Trophoblast cell (in vitro differentiated cells and primary cell): Measurements from ENCODE around the gene TUBGCP2.

Experiments used
- DNase-seq, 2 donors: peaks; one replicate each; pipeline ENCODE4 v3.0.0-alpha.2; 2016
- H2AFZ ChIP-seq: 2 replicates; pipeline ENCODE4 v1.6.1; 2013; ENCODE audit warnings: low read length, moderate library complexity, mild to moderate bottlenecking; ENCODE audit not compliant: insufficient read depth, poor library complexity
- H2AK5ac ChIP-seq: 2 replicates; pipeline ENCODE4 v1.6.1; 2013; ENCODE audit warnings: mild to moderate bottlenecking, low read length
- H2BK120ac ChIP-seq: 2 replicates; pipeline ENCODE4 v1.6.1; 2013; ENCODE audit warnings: low read length, mild to moderate bottlenecking, moderate library complexity; ENCODE audit not compliant: insufficient read depth, poor library complexity
- H2BK12ac ChIP-seq: 2 replicates; pipeline ENCODE4 v1.6.1; 2013; ENCODE audit warnings: mild to moderate bottlenecking, low read length, moderate library complexity
- H2BK5ac ChIP-seq: 2 replicates; pipeline ENCODE4 v1.6.1; 2013; ENCODE audit warnings: low read length, low read depth, moderate library complexity, mild to moderate bottlenecking; ENCODE audit not compliant: poor library complexity
- H3K14ac ChIP-seq: 2 replicates; pipeline ENCODE4 v1.6.1; 2013; ENCODE audit warnings: mild to moderate bottlenecking, low read length
- H3K18ac ChIP-seq: 2 replicates; pipeline ENCODE4 v1.6.1; 2013; ENCODE audit warnings: mild to moderate bottlenecking, low read length
- H3K23ac ChIP-seq: 2 replicates; pipeline ENCODE4 v1.6.1; 2013; ENCODE audit warnings: low read length
- H3K27ac ChIP-seq: 2 replicates; pipeline ENCODE4 v1.5.1; 2013; ENCODE audit warnings: low read depth, mild to moderate bottlenecking, inconsistent platforms, low read length, moderate library complexity
- H3K27me3 ChIP-seq: 2 replicates; pipeline ENCODE4 v1.6.1; 2013; ENCODE audit warnings: inconsistent platforms, mild to moderate bottlenecking, low read length, moderate library complexity; ENCODE audit not compliant: insufficient read depth
- H3K36me3 ChIP-seq, 2 experiments: 1 replicate in 1 of 2; 2 replicates in 1 of 2; pipeline ENCODE4 v1.6.1; 2013; ENCODE audit warnings: low read length in 2 of 2, mild to moderate bottlenecking in 2 of 2, moderate library complexity in 1 of 2; ENCODE audit not compliant: insufficient read depth in 2 of 2, control insufficient read depth in 1 of 2
- H3K4ac ChIP-seq: 2 replicates; pipeline ENCODE4 v1.6.1; 2013; ENCODE audit warnings: low read depth, mild to moderate bottlenecking, low read length, moderate library complexity
- H3K4me1 ChIP-seq, 2 experiments: 1 replicate in 1 of 2; 2 replicates in 1 of 2; pipeline ENCODE4 v1.6.1; 2013; ENCODE audit warnings: low read length in 2 of 2, mild to moderate bottlenecking in 2 of 2, moderate library complexity in 1 of 2; ENCODE audit not compliant: insufficient read depth in 2 of 2, control insufficient read depth in 1 of 2
- H3K4me2 ChIP-seq: 2 replicates; pipeline ENCODE4 v1.6.1; 2013; ENCODE audit warnings: inconsistent platforms, mild to moderate bottlenecking, low read length, moderate library complexity
- H3K4me3 ChIP-seq: 2 replicates; pipeline ENCODE4 v1.5.1; 2013; ENCODE audit warnings: mild to moderate bottlenecking, low read depth, low read length, inconsistent platforms
- H3K79me1 ChIP-seq: one replicate; pipeline ENCODE4 v1.6.1; 2013; ENCODE audit warnings: low read length
- H3K79me2 ChIP-seq: 2 replicates; pipeline ENCODE4 v1.6.1; 2013; ENCODE audit warnings: low read length, mild to moderate bottlenecking; ENCODE audit not compliant: control insufficient read depth, insufficient read depth, poor library complexity
- H3K9ac ChIP-seq: 2 replicates; pipeline ENCODE4 v1.6.1; 2013; ENCODE audit warnings: mild to moderate bottlenecking, low read length
- H3K9me3 ChIP-seq: 2 replicates; pipeline ENCODE4 v1.6.1; 2013; ENCODE audit warnings: low read depth, mild to moderate bottlenecking, control low read depth, inconsistent platforms, low read length; ENCODE audit not compliant: insufficient read depth
- H4K12ac ChIP-seq: 2 replicates; pipeline ENCODE4 v1.6.1; 2013; ENCODE audit warnings: low read depth, mild to moderate bottlenecking, low read length, moderate library complexity
- H4K8ac ChIP-seq: 2 replicates; pipeline ENCODE4 v1.6.1; 2013; ENCODE audit warnings: low read depth, mild to moderate bottlenecking, low read length, moderate library complexity
- H4K91ac ChIP-seq: one replicate; pipeline ENCODE4 v1.6.1; 2013; ENCODE audit warnings: low read depth, mild to moderate bottlenecking, low read length, moderate library complexity
- WGBS: extraction: QIAGEN DNeasy Blood & Tissue Kit; methylation state at CpG from one replicate; pipeline ENCODE4 v1.1.7; 2013; ENCODE audit warnings: missing lambda C conversion rate; ENCODE audit not compliant: insufficient read length, insufficient coverage; ENCODE audit errors: extremely low coverage; 5-methylcytosine and 5-hydroxymethylcytosine counted together

The TUBGCP2 gene

DNA sequence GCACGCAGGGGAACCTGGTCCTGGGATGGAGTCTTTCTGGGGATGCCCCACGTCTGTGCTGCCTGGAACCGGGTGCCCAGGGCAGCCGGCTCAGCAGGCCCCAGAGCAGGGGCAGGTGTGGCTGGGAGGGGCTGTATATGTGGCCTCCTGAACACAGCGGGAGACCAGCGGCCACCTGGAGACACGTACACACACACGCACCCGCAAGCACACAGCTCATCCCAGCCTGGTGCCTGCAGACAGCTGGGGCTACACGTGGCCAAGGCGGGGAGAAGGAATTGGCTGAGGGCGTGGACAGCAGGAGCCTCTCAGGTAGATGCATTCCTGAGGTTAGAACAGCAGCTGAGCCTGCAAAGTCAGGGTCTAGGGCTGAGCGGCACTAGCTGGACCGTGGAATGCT is 46.0 kb downstream of the TUBGCP2 start:
- Histone ChIP-seq H3K9me3 (peaks cover 2% of the 10 kb centered on the region), H3K4me3 (no peak overlapping the region), H3K14ac (no peak overlapping the region), H3K18ac (no peak overlapping the region), H3K4me1 (peaks cover 4% of the 10 kb centered on the region in 2 experiments), H3K27ac (no peak overlapping the region), H2AK5ac (no peak overlapping the region), H3K9ac (no peak overlapping the region), H2BK5ac (no peak overlapping the region), H3K79me2 (peaks cover 2% of the 10 kb centered on the region), H3K36me3 (peaks cover 0 to 5% of the 10 kb centered on the region in 2 experiments), H3K23ac (no peak overlapping the region), H2AFZ (no peak overlapping the region), H3K79me1 (peaks cover 4% of the 10 kb centered on the region), H4K91ac (no peak overlapping the region), H3K4me2 (no peak overlapping the region), H3K27me3 (no peaks in the 10 kb centered on the region), H2BK12ac (no peak overlapping the region), H4K8ac (no peak overlapping the region), H2BK120ac (no peak overlapping the region), H3K4ac (no peak overlapping the region), H4K12ac (no peak overlapping the region)
- DNase-seq = peak; percentile 8 to 89
- WGBS = no CpG with 5 or more reads among the region's 14 CpGs

- H3K23ac ChIP-seq = no peak overlapping the region
- no CpG with 5 or more reads among the region's 79 CpGs for WGBS
- H3K14ac ChIP-seq = peak overlapping the region; percentile 89
- H3K9me3 ChIP-seq = peaks cover 2% of the 10 kb centered on the region
- H3K36me3 ChIP-seq = peaks cover 0 to 2% of the 10 kb centered on the region in 2 experiments
- peak overlapping the region; percentile 70 for H3K4me2 ChIP-seq
- peak; percentile 72 to 76 for DNase-seq
- peak overlapping the region; percentile 77 for H3K18ac ChIP-seq
- H2BK12ac ChIP-seq = no peak overlapping the region
- peak overlapping the region; percentile 88 for H3K4ac ChIP-seq
- no peaks in the 10 kb centered on the region for H3K27me3 ChIP-seq
- H4K12ac ChIP-seq = peak overlapping the region; percentile 66
- peak overlapping the region; percentile 91 for H2AFZ ChIP-seq
- peak overlapping the region; percentile 92 for H4K91ac ChIP-seq
- H3K79me1 ChIP-seq = peaks cover 4% of the 10 kb centered on the region
- H3K27ac ChIP-seq = no peak overlapping the region
- H3K9ac ChIP-seq = peak overlapping the region; percentile 78
- H3K79me2 ChIP-seq = peaks cover 2% of the 10 kb centered on the region
- H2AK5ac ChIP-seq = no peak overlapping the region
- peaks cover 4 to 6% of the 10 kb centered on the region in 2 experiments for H3K4me1 ChIP-seq
- peak overlapping the region; percentile 95 for H4K8ac ChIP-seq
- peak overlapping the region; percentile 85 for H2BK120ac ChIP-seq
- peak overlapping the region; percentile 91 for H3K4me3 ChIP-seq
- H2BK5ac ChIP-seq = no peak overlapping the region
Measured at GRCh38 chr10:133261726-133262325, 46.8 kb downstream of the TUBGCP2 start.

GRCh38 chr10:133260895-133261725 is 47.6 kb downstream of the TUBGCP2 start:
- H3K4me3 ChIP-seq = peak overlapping the region; percentile 91
- peaks cover 4 to 6% of the 10 kb centered on the region in 2 experiments for H3K4me1 ChIP-seq
- peak; percentile 25 to 36 for DNase-seq
- H3K9ac ChIP-seq = no peak overlapping the region
- peak overlapping the region; percentile 79 for H4K12ac ChIP-seq
- peak overlapping the region; percentile 60 for H3K18ac ChIP-seq
- peak overlapping the region; percentile 91 for H2AFZ ChIP-seq
- H2BK5ac ChIP-seq = no peak overlapping the region
- H3K4ac ChIP-seq = peak overlapping the region; percentile 88
- H3K9me3 ChIP-seq = peaks cover 2% of the 10 kb centered on the region
- H2BK120ac ChIP-seq = peak overlapping the region; percentile 85
- H2AK5ac ChIP-seq = peak overlapping the region; percentile 31
- WGBS = no CpG with 5 or more reads among the region's 50 CpGs
- H3K27ac ChIP-seq = no peak overlapping the region
- H3K4me2 ChIP-seq = peak overlapping the region; percentile 70
- peaks cover 2% of the 10 kb centered on the region for H3K79me2 ChIP-seq
- H3K23ac ChIP-seq = no peak overlapping the region
- peak overlapping the region; percentile 89 for H3K14ac ChIP-seq
- peak overlapping the region; percentile 95 for H4K8ac ChIP-seq
- H2BK12ac ChIP-seq = no peak overlapping the region
- H3K79me1 ChIP-seq = peaks cover 4% of the 10 kb centered on the region
- peaks cover 0 to 2% of the 10 kb centered on the region in 2 experiments for H3K36me3 ChIP-seq
- no peaks in the 10 kb centered on the region for H3K27me3 ChIP-seq
- H4K91ac ChIP-seq = peak overlapping the region; percentile 92

DNA sequence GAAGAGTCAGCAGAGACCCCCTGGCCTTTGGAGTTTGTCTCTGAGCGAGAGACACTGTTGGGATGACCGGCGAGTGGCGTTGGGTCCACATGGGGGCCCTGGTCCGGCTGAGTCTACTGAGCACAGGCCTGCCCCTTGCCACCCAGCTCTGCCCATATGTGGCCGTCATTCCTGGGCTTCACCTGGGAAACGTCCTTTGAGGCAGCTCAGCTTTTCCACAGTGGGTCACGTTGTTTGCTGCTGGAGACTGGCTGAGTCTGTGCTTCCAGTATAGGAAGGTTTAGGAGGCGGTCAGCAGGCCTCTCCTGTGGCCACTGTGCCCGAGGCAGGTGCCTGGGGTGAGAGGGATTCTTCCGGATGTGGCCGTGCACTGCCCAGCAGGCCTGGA is 49.1 kb downstream of the TUBGCP2 start:
- no peak overlapping the region for H3K14ac ChIP-seq
- no peak overlapping the region for H3K18ac ChIP-seq
- no peak overlapping the region for H2AK5ac ChIP-seq
- no peaks in the 10 kb centered on the region for H3K27me3 ChIP-seq
- no peak overlapping the region for H4K91ac ChIP-seq
- peaks cover 2% of the 10 kb centered on the region for H3K79me2 ChIP-seq
- peaks cover 4 to 6% of the 10 kb centered on the region in 2 experiments for H3K4me1 ChIP-seq
- peaks cover 2% of the 10 kb centered on the region for H3K9me3 ChIP-seq
- no CpG with 5 or more reads among the region's 12 CpGs for WGBS
- no peak overlapping the region for H2AFZ ChIP-seq
- no peak overlapping the region for H3K4ac ChIP-seq
- no peak overlapping the region for H4K8ac ChIP-seq
- no peak overlapping the region for H3K27ac ChIP-seq
- H3K4me3 ChIP-seq = no peak overlapping the region
- H3K23ac ChIP-seq = no peak overlapping the region
- no peaks in the 10 kb centered on the region for H3K36me3 ChIP-seq
- no peak overlapping the region for H3K9ac ChIP-seq
- H2BK5ac ChIP-seq = no peak overlapping the region
- H2BK12ac ChIP-seq = no peak overlapping the region
- peaks cover 4% of the 10 kb centered on the region for H3K79me1 ChIP-seq
- H4K12ac ChIP-seq = no peak overlapping the region
- H3K4me2 ChIP-seq = no peak overlapping the region
- DNase-seq = no peak
- H2BK120ac ChIP-seq = no peak overlapping the region
